ENCODE results near the gene JAK1. TPM values are rescaled to one million over a fixed set of nuclear protein-coding genes. Genes with fewer than 3 reads are reported as not detected.

Gene JAK1
- polyA plus RNA-seq, 3 donors = 29.5 to 79.6 (median 73.2) TPM

DNA sequence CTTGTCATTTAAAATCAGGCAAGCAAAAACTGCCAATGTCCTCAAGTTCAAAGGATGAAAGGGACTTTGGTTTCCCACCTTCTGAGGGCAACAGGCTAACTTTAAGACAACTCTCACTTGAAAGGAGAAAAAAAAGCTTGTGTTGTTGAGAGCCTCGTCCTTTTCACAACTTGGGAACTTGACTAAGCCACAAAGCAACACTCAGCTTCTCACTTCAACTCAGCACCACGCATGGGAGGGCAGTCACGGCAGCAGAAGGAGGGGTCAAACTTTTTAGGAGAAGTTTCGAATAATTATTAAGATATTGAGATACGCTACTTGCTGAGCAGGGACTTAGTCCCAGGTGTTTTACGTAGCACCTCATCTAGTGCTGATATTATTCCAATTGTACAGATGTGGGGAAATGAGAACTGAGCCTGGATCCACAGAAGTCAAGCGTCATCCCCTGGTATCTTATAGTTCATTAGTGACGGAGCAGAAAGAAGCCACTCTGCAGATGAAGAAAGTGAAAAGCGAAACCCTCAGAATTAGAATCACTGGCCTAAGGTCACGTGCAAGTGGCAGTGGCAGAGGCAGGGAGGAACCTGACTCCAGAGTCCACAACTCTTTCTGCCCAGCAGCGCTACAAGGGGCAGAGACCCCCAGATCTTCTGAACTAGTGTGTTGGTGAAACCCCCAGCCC is 83.6 kb downstream of the JAK1 start:
- 91 to 94% (median 93%) methylated on average over 11 of the region's 11 CpGs for WGBS, 3 donors
- no peak overlapping the region for H3K27ac ChIP-seq (ENCODE audit: low read depth, low read length)

DNA sequence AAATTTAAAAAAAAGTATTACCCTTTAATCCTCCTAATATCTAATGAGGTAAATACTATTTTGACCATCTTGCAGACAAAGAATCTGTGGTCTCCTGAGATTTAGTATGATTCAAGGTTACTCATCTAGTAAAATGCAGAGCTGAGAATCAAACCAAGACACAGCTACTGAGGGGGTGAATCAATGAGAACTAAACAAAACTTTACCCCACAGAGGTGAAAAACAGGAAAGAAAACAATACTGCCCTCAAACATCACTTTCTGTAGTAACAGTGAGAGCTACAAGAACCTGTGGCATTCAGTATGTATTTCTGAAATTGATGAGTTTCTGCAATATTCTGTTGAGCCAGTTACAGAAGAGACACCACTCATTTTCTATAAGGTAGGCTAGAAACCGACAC is 85.1 kb downstream of the JAK1 start:
- H3K27ac ChIP-seq (ENCODE audit: low read depth, low read length) = no peak overlapping the region
- 83 to 93% (median 93%) methylated on average over 1 of the region's 1 CpG for WGBS, 3 donors

DNA sequence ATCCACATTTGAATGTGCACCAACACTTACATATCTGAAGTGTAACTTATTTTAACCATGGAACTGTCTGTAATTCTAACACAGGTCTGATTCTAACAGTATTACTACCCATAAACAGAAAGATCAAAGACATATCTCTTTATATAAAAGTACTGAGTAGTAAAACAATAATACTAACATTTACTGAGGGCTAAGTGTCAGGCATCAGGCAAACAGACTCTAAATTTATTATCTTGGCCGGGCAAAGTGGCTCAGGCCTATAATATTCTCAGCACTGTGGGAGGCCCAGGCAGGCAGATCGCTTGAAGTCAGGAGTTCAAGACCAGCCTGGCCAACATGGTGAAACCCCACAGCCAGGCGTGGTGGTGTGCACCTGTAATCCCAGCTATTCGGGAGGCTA is 85.9 kb downstream of the JAK1 start:
- 92 to 99% (median 98%) methylated on average over 4 of the region's 4 CpGs for WGBS, 3 donors
- no peak overlapping the region for H3K27ac ChIP-seq (ENCODE audit: low read depth, low read length)

DNA sequence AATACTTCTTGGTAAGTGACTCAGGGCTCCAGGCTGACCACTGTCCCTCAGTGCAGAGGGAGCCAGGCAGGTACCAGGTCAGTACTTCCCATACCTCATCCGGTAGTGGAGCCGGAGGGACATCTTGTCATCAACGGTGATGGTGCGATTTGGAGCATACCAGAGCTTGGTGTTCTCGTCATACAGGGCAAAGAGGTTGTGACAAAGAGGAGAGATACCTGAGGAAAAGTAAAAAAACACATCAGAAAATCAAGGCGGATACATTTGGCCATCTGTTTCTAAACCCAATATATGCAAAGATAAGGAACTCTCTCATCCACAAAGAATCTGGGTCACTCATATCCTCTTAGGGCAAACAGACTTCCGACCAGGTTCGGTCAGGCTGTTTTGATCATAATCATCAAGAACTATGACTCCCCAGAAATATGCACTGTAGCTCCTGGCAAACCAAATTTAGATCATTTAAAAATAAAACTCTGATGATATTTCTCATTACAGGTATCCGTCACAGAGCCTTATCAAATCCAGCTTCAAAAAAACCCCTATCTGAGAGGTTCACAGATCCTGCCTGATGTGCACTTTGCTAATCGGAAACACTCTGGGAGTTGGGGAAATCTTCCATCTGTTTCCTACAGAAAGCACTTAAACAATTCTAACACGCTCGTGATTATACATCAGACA is 87.3 kb downstream of the JAK1 start:
- no peak overlapping the region for H3K27ac ChIP-seq (ENCODE audit: low read depth, low read length)
- 53 to 84% (median 73%) methylated on average over 12 of the region's 12 CpGs for WGBS, 3 donors

DNA sequence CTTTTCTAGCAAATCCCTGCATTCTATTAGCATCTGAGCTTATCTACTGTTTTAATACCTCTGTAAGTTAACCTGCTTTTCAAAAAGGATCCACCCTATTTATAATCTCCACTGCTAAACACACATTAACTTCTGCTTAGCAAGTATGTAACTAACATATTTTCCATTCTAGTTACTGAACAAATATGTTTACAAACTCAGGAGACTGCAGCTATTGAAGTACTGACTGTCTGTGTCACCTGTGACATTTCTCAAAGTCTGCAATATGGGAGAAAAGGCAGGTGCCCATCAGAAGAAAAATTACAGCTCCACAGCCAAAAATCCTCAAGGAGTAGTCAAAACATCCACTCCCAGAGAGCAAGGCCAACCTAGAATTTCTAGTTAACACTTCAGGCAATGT is 88.3 kb downstream of the JAK1 start:
- H3K27ac ChIP-seq (ENCODE audit: low read depth, low read length) = no peak overlapping the region

DNA sequence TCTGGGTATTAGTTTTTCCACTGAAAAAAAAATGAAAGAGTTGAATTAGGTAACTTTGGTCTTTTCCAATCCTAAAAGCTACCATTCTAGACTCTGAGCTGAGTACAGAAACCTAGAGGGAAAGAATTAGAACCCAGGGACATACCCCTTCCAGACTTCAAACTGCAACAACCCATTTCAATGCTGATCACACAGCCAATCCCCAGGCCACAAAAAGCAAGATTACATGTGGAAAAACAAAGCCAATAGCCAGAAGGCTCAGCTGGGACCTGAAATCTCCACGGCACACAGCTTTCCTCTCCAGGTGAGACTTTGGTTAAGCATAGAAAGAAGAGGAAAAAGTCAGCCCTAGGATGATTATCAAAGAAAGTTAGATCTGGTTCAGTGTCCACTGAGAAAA is 88.8 kb downstream of the JAK1 start:
- H3K27ac ChIP-seq (ENCODE audit: low read depth, low read length) = no peak overlapping the region
- WGBS, 3 donors = 36 to 97% (median 93%) methylated on average over 1 of the region's 1 CpG

DNA sequence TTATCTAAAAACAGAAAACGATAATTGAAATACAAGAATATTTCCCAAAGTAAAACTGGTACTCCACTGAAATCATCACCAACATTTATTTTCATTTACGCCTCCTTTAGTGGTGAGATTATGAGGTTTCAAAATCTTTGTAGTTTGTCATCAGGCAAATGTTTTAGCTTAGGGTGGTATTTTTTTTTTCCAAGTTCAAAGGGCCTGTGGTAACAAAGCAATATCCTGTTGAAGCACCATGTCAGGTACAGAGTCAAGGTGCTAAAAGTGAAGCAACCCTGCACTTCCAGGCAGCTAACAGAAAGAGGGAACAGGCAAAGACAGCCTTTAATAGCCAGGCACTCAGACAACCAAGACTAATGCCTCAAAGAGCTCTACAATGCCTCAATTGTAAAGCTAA is 89.2 kb downstream of the JAK1 start:
- 82 to 87% (median 86%) methylated on average over 2 of the region's 2 CpGs for WGBS, 3 donors
- no peak overlapping the region for H3K27ac ChIP-seq (ENCODE audit: low read depth, low read length)

DNA sequence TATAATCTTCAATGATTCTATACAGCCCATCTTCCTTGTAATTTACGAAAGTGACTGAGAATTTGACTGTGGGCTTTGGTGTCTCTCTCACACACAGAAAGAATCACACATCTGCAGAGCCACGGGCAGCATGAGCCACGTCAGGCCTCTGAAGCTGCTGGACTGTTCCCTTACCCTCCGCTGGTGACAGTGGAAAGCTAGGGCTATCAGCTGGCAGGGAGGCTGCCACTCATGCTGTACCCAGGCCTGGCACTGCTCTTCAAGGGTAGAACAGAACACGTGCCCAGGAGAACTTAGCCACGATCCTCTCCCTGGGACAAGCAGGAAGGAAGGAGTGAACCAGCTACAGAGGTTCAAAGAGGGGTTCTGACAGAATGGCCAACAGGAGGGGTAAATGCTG is 90.7 kb downstream of the JAK1 start:
- no peak overlapping the region for H3K27ac ChIP-seq (ENCODE audit: low read depth, low read length)
- WGBS, 3 donors = 44 to 89% (median 89%) methylated on average over 6 of the region's 6 CpGs

DNA sequence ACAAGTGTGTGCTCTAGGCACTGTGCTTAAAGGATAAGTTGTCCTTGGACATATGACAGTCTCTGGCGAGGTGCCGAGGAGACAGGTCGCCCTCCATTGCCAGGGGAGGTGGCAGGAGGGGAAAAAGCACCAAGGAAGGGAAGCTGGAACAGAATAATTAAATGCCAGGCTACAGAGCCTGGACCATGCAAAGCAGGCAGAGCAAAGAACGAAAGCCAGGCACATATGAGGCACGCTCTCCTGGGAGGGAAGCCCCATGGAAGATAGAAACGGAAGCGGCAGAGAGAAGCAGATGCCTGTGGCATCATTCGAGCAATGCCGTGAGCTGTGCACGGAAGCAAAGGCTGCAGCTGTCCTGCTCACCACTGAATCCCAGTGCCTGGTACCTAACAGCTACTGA is 91.2 kb downstream of the JAK1 start:
- H3K27ac ChIP-seq (ENCODE audit: low read depth, low read length) = no peak overlapping the region
- WGBS, 3 donors = 69 to 91% (median 90%) methylated on average over 10 of the region's 10 CpGs

DNA sequence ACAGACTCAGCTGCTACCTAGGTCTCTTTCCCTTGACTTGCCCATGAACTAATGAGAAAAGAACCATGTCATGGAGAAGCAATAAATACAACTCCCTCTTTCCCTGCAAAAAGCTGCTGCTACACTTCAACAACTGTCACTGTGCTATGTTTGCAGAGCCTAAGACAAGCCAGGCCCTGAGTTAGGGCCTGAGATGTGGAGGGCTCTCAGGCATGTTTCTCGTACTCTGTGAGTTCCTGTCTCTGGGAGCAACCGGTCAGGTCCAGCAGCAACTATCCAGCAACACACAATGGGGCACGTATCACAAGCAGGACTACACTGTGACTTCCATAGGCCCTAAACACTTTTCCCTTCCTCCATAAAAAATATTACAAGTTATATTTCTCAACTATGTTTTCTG is 91.7 kb downstream of the JAK1 start:
- 52 to 87% (median 82%) methylated on average over 3 of the region's 3 CpGs for WGBS, 3 donors
- no peak overlapping the region for H3K27ac ChIP-seq (ENCODE audit: low read depth, low read length)

DNA sequence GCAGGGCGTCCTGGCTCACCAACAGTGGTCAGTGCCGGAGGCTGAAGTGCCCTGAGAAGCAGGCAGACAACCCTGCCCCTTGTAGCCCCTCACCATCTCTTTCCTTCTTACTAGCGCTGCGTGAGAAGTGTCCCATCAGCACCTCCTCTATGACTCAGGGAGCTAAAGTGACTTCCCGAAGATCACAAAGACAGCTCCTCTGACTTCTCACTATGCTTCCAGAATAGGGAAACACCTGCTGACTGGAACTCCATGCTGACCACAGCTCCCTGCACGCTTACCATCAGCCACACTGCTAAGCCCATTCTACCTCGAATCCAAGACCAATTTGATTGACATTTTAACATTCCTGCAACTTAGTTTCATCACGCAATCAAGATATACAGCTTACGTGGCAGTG is 92.8 kb downstream of the JAK1 start:
- no peak overlapping the region for H3K27ac ChIP-seq (ENCODE audit: low read depth, low read length)
- WGBS, 3 donors = 84 to 90% (median 89%) methylated on average over 9 of the region's 9 CpGs

DNA sequence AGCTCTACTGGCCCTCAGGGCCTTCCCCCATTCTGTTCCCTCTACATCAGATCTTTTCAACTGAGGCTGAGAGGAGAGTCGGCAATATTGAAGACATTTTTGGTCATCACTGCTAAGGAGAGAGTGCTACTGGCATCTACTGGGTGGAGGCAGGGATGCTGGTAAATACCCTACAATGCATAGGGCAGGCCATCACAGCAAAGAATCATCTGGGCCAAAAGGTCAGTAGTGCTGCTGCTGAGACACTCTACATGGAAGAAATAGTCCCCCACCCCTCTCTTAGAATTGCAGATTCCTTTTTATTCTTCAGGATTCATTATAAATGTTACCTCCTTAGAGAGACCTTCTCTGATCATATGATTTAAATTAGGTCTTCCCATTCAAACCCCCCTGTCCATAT is 94.3 kb downstream of the JAK1 start:
- H3K27ac ChIP-seq (ENCODE audit: low read depth, low read length) = no peak overlapping the region
- 96 to 100% (median 98%) methylated on average over 1 of the region's 1 CpG for WGBS, 3 donors

DNA sequence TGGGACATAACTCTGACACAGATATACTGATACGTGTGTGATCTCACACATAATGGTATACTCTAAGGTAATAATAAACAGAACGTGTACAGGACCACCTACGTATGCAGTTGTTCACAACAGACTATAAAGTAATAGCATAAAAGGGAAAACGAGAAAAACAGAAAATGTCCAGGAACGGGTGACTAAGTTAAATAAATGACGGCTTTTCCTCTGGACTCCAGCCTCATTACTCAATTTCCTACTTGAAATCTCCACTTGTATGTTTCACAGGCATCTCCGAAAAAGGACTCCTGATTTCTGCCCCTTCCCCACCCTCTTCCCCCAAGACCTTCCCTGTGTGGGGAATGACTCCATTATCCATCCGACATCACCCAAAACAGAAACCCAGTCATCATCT is 95.1 kb downstream of the JAK1 start:
- no peak overlapping the region for H3K27ac ChIP-seq (ENCODE audit: low read depth, low read length)
- 81 to 94% (median 84%) methylated on average over 8 of the region's 8 CpGs for WGBS, 3 donors

DNA sequence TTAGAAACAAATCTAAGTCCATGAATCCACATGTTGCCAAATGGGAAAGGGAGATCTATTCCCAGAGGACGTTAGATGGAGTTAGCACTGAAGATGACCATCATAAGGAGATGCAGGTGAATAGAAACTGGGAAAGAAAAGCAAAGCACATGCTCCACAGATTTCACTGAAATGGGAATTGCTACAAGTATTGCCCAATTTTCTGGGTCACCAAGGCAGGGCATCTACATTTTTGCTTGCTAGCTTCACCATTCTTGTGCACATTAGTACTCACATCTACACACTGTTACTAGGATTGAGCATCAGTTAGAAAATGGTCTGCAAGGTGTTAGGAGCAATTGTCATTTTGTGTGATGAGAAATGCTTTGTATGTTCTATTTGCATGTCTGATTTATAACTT is 99.1 kb downstream of the JAK1 start:
- WGBS, 3 donors = 89 to 97% (median 91%) methylated on average over 1 of the region's 1 CpG
- no peak overlapping the region for H3K27ac ChIP-seq (ENCODE audit: low read depth, low read length)

DNA sequence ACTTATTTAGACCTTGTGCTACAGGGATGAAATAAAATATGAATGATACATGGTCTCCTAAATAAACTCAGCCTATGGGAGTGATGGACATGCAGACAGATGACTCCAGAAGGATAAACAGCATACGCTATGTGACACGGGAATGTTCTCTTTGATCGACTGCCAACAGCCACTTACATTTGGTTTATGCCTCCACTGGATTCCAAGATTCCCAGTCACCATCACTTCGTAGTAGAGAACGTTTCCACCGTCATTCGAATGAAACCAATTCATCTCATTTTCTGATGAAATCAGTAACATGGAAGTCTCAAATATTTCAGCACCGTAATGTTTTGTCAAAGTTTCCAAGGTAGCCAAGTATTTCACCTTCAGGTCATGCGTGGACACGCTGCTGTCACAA is 99.7 kb downstream of the JAK1 start:
- 85 to 96% (median 94%) methylated on average over 10 of the region's 10 CpGs for WGBS, 3 donors
- no peak overlapping the region for H3K27ac ChIP-seq (ENCODE audit: low read depth, low read length)

DNA sequence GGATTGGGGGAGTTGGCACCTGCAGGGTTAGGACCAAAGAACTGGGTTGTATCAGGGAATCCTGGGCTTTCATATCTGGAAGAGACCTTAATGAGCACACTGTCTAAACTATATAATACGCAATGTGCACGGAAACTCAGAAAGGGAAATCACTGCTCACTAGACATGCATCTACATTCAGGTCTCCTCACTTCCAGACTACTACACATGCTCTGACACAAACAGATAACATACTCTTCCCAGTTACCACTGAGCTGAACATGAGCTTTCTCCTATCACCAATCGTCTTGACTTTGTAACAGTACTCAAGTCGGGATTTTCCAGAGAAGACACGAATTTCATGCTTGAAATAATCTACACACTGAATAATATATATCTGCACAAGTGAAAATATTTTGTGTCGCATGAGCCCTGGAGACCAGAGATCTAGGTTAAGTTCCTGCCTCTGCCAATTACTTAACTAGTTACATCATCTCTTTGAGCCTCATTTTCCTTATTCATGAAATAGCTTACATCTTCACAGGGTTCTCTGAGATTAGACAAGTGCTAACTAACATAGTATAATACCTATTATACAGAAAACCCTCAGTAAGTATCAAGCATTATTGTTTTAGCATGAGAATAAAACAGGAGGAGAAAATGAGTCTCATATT is 101.1 kb downstream of the JAK1 start:
- 86 to 93% (median 87%) methylated on average over 6 of the region's 6 CpGs for WGBS, 3 donors
- no peak overlapping the region for H3K27ac ChIP-seq (ENCODE audit: low read depth, low read length)

DNA sequence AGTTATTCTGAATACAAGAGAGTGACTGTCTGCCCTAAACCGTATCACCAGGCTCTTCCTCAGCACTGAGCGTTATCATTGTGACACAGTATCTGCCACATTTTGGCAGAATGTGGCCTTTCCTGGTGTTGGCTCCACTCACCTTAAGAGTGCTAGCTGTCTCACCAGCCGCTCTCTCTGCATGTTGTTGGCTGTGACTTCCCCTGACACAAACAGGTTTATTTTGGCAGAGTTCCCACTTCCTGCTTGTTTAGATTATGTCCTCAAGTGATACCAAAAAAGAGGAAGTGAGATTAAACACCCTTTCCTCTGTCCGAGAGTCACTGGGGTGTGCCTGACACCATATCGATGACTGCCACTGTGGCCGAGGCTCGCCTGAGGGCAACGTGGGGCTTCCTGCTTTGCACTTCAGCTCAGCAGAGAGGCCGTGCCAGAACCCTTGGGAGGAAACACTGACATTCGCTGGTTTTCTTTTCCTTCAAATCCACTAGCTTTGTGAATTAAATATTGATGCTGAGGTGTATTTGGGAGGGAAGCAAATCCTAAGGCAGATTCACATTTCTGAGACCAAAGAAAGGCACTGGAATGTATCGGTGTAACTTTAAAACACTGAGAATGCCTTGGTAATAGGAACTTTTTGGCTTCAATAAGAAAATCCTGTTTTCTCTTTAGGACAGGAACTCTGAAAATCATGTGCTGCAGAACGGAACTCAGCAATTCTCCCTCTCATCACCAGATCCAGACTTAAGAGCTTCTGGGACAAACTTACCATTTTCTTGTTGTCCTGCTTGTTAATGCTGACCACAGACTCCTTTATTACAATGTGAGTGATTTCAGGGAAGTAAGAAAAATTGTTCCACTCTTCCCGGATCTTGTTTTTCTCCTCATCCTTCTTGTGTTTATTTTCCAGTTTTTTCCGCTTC is 102.1 kb downstream of the JAK1 start:
- no peak overlapping the region for H3K27ac ChIP-seq (ENCODE audit: low read depth, low read length)
- 43 to 68% (median 55%) methylated on average over 14 of the region's 14 CpGs for WGBS, 3 donors

DNA sequence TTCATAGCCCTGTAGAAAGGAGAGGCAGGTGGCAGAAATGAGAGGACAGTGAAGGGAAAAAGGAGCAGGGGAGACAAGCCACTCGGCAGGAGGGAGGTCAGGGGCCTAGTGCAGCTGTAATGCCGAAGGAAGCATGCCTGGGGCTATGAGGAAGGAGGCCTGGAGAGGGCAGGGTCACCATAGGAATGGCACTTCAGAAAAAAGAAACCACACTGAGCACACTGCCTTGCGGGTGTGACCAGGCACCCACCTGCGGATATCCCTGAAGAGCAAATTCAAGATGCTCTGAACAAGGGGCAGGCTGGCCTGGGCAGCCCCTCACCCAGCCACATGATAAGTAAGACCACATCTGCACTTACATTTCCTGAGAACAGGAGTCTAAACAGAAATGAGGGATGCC is 104.7 kb downstream of the JAK1 start:
- H3K27ac ChIP-seq (ENCODE audit: low read depth, low read length) = no peak overlapping the region
- WGBS, 3 donors = 53 to 69% (median 61%) methylated on average over 4 of the region's 4 CpGs

DNA sequence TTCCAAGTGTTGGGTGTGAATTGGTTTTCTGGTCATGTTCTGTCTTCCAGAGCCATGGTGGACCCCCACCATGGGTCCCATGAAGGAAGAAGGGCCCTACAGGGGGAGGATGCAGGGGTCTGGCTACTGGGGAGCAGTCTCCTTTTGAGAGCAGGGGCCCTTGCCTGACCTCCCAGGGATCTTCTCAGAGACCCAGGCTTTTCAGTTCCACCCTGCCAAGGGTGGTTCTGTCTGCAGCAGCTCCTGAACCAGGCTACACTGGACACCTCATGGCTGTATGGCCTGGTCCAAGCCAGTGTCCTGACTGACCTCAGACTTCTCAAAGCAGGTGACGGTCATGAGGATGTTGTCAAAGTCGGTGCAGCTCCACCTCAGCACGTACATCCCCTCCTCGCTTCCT is 109.0 kb downstream of the JAK1 start:
- WGBS, 3 donors = 90 to 93% (median 92%) methylated on average over 4 of the region's 4 CpGs
- no peak overlapping the region for H3K27ac ChIP-seq (ENCODE audit: low read depth, low read length)

Data from adipose tissue (tissue), 3 donors.